SK-N-SH treated with all-trans-retinoic acid at 6 μM for 48 hours (cell line): ENCODE measurements around the gene PRUNE2.

Source experiments
- ATAC-seq: fragments of 200-7000 bp; cut with Tn5 transposase; 3 replicates; pipeline ENCODE4 v1.9.1; 2020; ENCODE audit warnings: mild to moderate bottlenecking, moderate library complexity
- ARNTL ChIP-seq: fragments of 450-650 bp; formaldehyde crosslinking; IDR thresholded peaks from 2 replicates; pipeline ENCODE4 v1.5.0; 2020; ENCODE audit warnings: low read depth, mild to moderate bottlenecking, moderate library complexity, borderline replicate concordance
- BACH2 ChIP-seq: fragments of 250-450 bp; sonication (Bioruptor Pico); IDR thresholded peaks from 2 replicates; pipeline ENCODE4 v1.9.0; 2021; ENCODE audit warnings: mild to moderate bottlenecking, borderline replicate concordance
- CSDC2 ChIP-seq: fragments of 250-450 bp; sonication (Bioruptor Pico); IDR thresholded peaks from 2 replicates; pipeline ENCODE4 v1.5.0; 2020; ENCODE audit warnings: mild to moderate bottlenecking, moderate library complexity
- ESRRG ChIP-seq: fragments of 250-450 bp; sonication (Bioruptor Pico); IDR thresholded peaks from 2 replicates; pipeline ENCODE4 v1.6.1; 2021; ENCODE audit warnings: mild to moderate bottlenecking
- GLIS3 ChIP-seq: fragments of 250-450 bp; sonication (Bioruptor Pico); IDR thresholded peaks from 2 replicates; pipeline ENCODE4 v1.5.0; 2020; ENCODE audit warnings: mild to moderate bottlenecking, moderate library complexity
- ISL1 ChIP-seq: fragments of 250-450 bp; sonication (Bioruptor Pico); IDR thresholded peaks from 2 replicates; pipeline ENCODE4 v2.1.2; 2022; ENCODE audit warnings: mild to moderate bottlenecking, moderate library complexity
- OSR1 ChIP-seq: fragments of 250-450 bp; sonication (Bioruptor Pico); IDR thresholded peaks from 2 replicates; pipeline ENCODE4 v1.8.0; 2022; ENCODE audit warnings: moderate library complexity, mild to moderate bottlenecking, inconsistent platforms
- PPARA ChIP-seq: fragments of 250-450 bp; sonication (Bioruptor Pico); IDR thresholded peaks from 2 replicates; pipeline ENCODE4 v1.5.0; 2020; ENCODE audit warnings: mild to moderate bottlenecking, borderline replicate concordance
- SNAI2 ChIP-seq: fragments of 250-450 bp; sonication (Bioruptor Pico); IDR thresholded peaks from 2 replicates; pipeline ENCODE4 v1.5.0; 2020; ENCODE audit warnings: mild to moderate bottlenecking, moderate library complexity
- TCF4 ChIP-seq: fragments of 250-450 bp; sonication (Bioruptor Pico); IDR thresholded peaks from 2 replicates; pipeline ENCODE4 v1.8.0; 2021; ENCODE audit warnings: mild to moderate bottlenecking, moderate library complexity, borderline replicate concordance
- TOX ChIP-seq: fragments of 250-450 bp; sonication (Bioruptor Pico); IDR thresholded peaks from 2 replicates; pipeline ENCODE4 v1.8.0; 2021; ENCODE audit warnings: mild to moderate bottlenecking, moderate library complexity, borderline replicate concordance
- ZC3H10 ChIP-seq: fragments of 250-450 bp; sonication (Bioruptor Pico); IDR thresholded peaks from 2 replicates; pipeline ENCODE4 v1.5.1; 2021; ENCODE audit warnings: mild to moderate bottlenecking, moderate library complexity
- ZFP3 ChIP-seq: fragments of 250-450 bp; sonication (Bioruptor Pico); IDR thresholded peaks from 2 replicates; pipeline ENCODE4 v1.5.0; 2020; ENCODE audit warnings: mild to moderate bottlenecking, moderate library complexity
- ZFP30 ChIP-seq: fragments of 450-650 bp; formaldehyde crosslinking; IDR thresholded peaks from 2 replicates; pipeline ENCODE4 v1.5.0; 2022; ENCODE audit warnings: mild to moderate bottlenecking, moderate library complexity
- ZNF565 ChIP-seq: fragments of 450-650 bp; formaldehyde crosslinking; conservative IDR thresholded peaks from 2 replicates; pipeline ENCODE4 v1.5.0; 2020; ENCODE audit warnings: low read depth, mild to moderate bottlenecking, moderate library complexity
- ZNF70 ChIP-seq: fragments of 450-650 bp; formaldehyde crosslinking; IDR thresholded peaks from 2 replicates; pipeline ENCODE4 v1.5.0; 2020; ENCODE audit warnings: mild to moderate bottlenecking, moderate library complexity
- ZNF8 ChIP-seq: fragments of 450-650 bp; formaldehyde crosslinking; IDR thresholded peaks from 2 replicates; pipeline ENCODE4 v1.5.0; 2020; ENCODE audit warnings: mild to moderate bottlenecking, moderate library complexity
- TF ChIP-seq, protein P1 (sequence below): fragments of 250-450 bp; sonication (Bioruptor Pico); IDR thresholded peaks from 2 replicates; pipeline ENCODE4 v1.8.0; 2020; ENCODE audit warnings: mild to moderate bottlenecking, moderate library complexity, borderline replicate concordance
- TF ChIP-seq, protein P2 (sequence below): fragments of 250-450 bp; sonication (Bioruptor Pico); IDR thresholded peaks from 2 replicates; pipeline ENCODE4 v1.8.0; 2021; ENCODE audit warnings: low read depth, mild to moderate bottlenecking, moderate library complexity, borderline replicate concordance
- TF ChIP-seq, protein P3 (sequence below): fragments of 250-450 bp; sonication (Bioruptor Pico); IDR thresholded peaks from 2 replicates; pipeline ENCODE4 v1.5.1; 2020; ENCODE audit warnings: low read depth, mild to moderate bottlenecking, moderate library complexity
- TF ChIP-seq, protein P4 (sequence below): fragments of 250-450 bp; sonication (Bioruptor Pico); IDR thresholded peaks from 2 replicates; pipeline ENCODE4 v1.5.0; 2020; ENCODE audit warnings: mild to moderate bottlenecking, moderate library complexity
- TF ChIP-seq, protein P5 (sequence below): fragments of 250-450 bp; sonication (Bioruptor Pico); IDR thresholded peaks from 2 replicates; pipeline ENCODE4 v1.5.1; 2021; ENCODE audit warnings: mild to moderate bottlenecking, moderate library complexity

PRUNE2 gene

DNA sequence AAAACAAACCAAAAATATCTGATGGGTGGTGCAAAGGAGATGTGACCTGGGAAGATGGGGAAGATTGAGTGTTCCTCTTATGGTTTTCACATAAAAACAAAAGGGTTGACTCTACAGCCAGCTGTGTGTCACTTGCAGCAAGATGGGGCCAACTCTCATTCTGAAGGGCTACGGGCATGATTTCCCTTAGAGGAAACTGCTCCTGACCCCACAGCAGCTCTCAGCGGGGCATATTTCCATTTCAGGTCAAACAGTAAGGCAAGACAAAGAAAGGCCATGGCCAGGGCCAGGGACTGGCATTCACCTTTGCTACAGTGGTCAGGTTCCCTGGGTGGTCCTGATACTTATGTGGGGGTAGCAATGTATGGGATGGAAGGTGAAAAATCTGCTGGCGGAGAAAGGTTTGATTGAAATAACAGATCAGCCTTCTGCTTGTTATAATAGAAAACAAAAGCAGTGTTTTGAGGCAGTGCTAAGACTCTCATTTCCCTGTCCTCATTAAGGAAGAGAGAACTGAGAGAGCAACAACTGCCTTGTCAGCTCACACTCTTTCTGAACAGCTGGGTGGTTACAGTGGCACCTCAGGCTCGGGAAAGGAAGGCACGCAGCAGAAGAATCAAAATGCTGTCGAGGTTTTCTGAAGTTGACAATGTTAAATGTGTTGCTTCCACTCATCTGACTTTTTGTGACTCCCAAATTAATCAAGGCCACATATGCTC lies 262.4 kb downstream of the PRUNE2 start:
- no peak for ATAC-seq
- TF ChIP-seq OSR1 (CRISPR knock-in tag) (no peak), ZFP3 (no peak), ZNF565 (no peak), TCF4 (CRISPR knock-in tag) (no peak), PPARA (CRISPR knock-in tag) (no peak)
- TF ChIP-seq, protein P1, sequence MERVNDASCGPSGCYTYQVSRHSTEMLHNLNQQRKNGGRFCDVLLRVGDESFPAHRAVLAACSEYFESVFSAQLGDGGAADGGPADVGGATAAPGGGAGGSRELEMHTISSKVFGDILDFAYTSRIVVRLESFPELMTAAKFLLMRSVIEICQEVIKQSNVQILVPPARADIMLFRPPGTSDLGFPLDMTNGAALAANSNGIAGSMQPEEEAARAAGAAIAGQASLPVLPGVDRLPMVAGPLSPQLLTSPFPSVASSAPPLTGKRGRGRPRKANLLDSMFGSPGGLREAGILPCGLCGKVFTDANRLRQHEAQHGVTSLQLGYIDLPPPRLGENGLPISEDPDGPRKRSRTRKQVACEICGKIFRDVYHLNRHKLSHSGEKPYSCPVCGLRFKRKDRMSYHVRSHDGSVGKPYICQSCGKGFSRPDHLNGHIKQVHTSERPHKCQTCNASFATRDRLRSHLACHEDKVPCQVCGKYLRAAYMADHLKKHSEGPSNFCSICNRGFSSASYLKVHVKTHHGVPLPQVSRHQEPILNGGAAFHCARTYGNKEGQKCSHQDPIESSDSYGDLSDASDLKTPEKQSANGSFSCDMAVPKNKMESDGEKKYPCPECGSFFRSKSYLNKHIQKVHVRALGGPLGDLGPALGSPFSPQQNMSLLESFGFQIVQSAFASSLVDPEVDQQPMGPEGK (CRISPR knock-in tag): no peak

DNA sequence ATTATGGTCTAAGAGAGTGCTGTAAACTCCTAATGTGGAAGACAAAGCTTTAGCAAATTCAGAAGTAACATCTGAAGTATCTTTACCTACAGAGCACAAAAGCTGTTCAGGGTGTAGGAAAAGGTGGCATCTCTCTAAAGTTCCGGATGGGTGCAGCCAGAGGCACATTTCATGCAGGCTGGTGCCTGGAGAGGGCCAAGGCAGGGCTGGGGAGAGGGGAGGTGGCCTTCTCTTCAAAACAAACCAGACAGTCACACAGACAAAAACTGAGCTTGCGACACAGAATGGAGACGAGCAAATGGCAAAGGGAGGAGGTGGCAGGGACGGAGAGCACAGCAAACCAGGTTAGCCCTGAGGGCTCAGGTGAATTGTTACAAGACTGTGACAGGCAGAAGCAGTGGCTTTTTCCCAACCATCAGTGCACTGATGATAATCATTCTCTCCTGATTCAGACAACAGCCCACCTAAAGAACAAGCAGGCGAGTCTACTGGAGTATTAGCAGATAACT lies 263.2 kb downstream of the PRUNE2 start:
- ATAC-seq: no peak
- no peak for TF ChIP-seq PPARA (CRISPR knock-in tag)
- no peak for TF ChIP-seq ESRRG (CRISPR knock-in tag)
- no peak for TF ChIP-seq ZFP3
- no peak for TF ChIP-seq ZC3H10
- no peak for TF ChIP-seq OSR1 (CRISPR knock-in tag)
- TF ChIP-seq ARNTL (CRISPR knock-in tag): no peak
- TF ChIP-seq, protein P2, sequence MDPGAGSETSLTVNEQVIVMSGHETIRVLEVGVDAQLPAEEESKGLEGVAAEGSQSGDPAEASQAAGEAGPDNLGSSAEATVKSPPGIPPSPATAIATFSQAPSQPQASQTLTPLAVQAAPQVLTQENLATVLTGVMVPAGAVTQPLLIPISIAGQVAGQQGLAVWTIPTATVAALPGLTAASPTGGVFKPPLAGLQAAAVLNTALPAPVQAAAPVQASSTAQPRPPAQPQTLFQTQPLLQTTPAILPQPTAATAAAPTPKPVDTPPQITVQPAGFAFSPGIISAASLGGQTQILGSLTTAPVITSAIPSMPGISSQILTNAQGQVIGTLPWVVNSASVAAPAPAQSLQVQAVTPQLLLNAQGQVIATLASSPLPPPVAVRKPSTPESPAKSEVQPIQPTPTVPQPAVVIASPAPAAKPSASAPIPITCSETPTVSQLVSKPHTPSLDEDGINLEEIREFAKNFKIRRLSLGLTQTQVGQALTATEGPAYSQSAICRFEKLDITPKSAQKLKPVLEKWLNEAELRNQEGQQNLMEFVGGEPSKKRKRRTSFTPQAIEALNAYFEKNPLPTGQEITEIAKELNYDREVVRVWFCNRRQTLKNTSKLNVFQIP (CRISPR knock-in tag): no peak
- TF ChIP-seq, all 23 proteins: peak for 0

DNA sequence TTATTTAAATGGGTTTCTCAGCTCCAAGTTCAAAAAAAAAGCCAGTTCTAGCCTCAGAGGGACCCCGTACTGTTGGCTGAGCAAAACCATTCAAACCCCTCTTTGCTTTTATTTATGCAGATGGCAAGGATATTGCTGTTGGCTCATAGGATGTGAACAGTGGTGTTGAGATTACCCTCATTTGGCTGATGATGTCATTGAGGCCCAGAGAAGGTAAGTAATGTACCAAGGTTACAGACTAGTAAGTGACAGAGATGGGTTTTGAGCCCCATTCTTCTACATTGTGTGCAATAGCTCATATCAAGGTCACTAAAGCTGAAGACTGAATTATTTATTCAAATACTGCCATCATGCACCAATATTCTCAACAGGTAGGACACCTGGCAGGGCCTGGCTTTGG lies 263.8 kb downstream of the PRUNE2 start:
- TF ChIP-seq BACH2 (CRISPR knock-in tag) (no peak), SNAI2 (CRISPR knock-in tag) (no peak), ZFP3 (no peak), ZFP30 (no peak), ZC3H10 (no peak), TOX (CRISPR knock-in tag) (no peak), ISL1 (no peak), CSDC2 (CRISPR knock-in tag) (no peak), ZNF70 (CRISPR knock-in tag) (no peak), ARNTL (CRISPR knock-in tag) (no peak), GLIS3 (no peak), PPARA (CRISPR knock-in tag) (no peak), ZNF8 (no peak)
- TF ChIP-seq, protein P2 (CRISPR knock-in tag): no peak
- TF ChIP-seq, protein P3, sequence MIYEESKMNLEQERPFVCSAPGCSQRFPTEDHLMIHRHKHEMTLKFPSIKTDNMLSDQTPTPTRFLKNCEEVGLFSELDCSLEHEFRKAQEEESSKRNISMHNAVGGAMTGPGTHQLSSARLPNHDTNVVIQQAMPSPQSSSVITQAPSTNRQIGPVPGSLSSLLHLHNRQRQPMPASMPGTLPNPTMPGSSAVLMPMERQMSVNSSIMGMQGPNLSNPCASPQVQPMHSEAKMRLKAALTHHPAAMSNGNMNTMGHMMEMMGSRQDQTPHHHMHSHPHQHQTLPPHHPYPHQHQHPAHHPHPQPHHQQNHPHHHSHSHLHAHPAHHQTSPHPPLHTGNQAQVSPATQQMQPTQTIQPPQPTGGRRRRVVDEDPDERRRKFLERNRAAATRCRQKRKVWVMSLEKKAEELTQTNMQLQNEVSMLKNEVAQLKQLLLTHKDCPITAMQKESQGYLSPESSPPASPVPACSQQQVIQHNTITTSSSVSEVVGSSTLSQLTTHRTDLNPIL (CRISPR knock-in tag): no peak
- TF ChIP-seq, protein P4, sequence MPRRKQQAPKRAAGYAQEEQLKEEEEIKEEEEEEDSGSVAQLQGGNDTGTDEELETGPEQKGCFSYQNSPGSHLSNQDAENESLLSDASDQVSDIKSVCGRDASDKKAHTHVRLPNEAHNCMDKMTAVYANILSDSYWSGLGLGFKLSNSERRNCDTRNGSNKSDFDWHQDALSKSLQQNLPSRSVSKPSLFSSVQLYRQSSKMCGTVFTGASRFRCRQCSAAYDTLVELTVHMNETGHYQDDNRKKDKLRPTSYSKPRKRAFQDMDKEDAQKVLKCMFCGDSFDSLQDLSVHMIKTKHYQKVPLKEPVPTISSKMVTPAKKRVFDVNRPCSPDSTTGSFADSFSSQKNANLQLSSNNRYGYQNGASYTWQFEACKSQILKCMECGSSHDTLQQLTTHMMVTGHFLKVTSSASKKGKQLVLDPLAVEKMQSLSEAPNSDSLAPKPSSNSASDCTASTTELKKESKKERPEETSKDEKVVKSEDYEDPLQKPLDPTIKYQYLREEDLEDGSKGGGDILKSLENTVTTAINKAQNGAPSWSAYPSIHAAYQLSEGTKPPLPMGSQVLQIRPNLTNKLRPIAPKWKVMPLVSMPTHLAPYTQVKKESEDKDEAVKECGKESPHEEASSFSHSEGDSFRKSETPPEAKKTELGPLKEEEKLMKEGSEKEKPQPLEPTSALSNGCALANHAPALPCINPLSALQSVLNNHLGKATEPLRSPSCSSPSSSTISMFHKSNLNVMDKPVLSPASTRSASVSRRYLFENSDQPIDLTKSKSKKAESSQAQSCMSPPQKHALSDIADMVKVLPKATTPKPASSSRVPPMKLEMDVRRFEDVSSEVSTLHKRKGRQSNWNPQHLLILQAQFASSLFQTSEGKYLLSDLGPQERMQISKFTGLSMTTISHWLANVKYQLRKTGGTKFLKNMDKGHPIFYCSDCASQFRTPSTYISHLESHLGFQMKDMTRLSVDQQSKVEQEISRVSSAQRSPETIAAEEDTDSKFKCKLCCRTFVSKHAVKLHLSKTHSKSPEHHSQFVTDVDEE (CRISPR knock-in tag): no peak
- TF ChIP-seq, protein P5, sequence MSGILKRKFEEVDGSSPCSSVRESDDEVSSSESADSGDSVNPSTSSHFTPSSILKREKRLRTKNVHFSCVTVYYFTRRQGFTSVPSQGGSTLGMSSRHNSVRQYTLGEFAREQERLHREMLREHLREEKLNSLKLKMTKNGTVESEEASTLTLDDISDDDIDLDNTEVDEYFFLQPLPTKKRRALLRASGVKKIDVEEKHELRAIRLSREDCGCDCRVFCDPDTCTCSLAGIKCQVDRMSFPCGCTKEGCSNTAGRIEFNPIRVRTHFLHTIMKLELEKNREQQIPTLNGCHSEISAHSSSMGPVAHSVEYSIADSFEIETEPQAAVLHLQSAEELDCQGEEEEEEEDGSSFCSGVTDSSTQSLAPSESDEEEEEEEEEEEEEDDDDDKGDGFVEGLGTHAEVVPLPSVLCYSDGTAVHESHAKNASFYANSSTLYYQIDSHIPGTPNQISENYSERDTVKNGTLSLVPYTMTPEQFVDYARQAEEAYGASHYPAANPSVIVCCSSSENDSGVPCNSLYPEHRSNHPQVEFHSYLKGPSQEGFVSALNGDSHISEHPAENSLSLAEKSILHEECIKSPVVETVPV (CRISPR knock-in tag): no peak
- TF ChIP-seq, protein P1 (CRISPR knock-in tag): no peak
- no peak for ATAC-seq
